GM19467 (cell line): ENCODE measurements around the gene PGF.
"Not testable (repeated sequence)": the region's sequence is repeated elsewhere in the genome, so short reads cannot be mapped to it uniquely, and the experiment has no call there.

Source experiments
- ATAC-seq: cut with Tn5 transposase; IDR thresholded peaks from one replicate; pipeline ENCODE4 v1.9.1; 2021; ENCODE audit warnings: mild to moderate bottlenecking, moderate library complexity; ENCODE audit not compliant: unreplicated experiment

The PGF gene

DNA sequence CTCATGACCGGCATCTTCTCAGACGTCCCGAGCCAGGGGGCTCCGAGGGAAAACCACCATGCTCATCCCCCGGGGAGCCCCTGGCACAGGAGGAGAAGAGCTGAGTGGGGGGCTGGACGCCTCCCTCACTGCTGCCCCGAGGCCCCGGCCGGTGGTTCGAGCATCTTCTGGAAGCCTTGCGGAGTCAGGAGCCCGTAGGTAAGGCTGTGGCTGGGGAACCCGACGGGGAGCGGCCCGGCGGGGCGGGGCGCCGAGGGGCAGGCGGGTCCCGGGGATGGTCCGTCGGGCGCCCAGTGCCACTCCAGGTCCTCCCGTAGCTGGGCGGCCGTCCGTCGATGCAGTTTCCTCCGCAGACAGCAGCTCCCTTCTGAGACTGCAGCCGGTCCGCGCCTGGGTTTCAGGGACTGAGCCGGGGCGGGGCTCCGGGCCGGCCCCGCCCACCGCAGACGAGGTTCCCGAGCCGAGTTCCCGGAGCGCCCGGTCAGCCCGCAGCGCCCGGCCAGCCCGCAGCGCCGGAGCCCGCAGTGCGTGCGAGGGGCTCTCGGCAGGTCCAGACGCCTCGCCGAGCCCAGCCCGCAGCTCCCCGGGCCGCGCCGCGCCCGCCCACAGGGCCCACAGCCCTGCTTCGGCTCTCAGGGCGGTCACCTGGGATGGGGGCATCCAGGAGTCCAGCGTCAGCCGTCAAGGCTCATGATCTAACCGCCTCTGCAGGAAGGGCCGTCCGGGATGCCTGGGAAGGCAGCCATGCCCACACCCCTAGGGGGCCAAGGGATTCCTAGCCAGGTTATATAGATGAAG is at the start of gene PGF:
TSS of gene PGF (minus strand) at position 369 of the 798 bp plus-strand sequence. CDS start at position 14, 355 bp downstream.
- ATAC-seq: no peak

- ATAC-seq: no peak
Measured at GRCh38 chr14:75003250-75004027, 48.0 kb upstream of the PGF start.

- peak; percentile 96 for ATAC-seq
Measured at GRCh38 chr14:75002392-75003249, 47.2 kb upstream of the PGF start, which contains the start of gene EIF2B2. EIF2B2 (plus strand) TSS chr14:75002921; CDS start chr14:75002991, 70 bp downstream.

DNA sequence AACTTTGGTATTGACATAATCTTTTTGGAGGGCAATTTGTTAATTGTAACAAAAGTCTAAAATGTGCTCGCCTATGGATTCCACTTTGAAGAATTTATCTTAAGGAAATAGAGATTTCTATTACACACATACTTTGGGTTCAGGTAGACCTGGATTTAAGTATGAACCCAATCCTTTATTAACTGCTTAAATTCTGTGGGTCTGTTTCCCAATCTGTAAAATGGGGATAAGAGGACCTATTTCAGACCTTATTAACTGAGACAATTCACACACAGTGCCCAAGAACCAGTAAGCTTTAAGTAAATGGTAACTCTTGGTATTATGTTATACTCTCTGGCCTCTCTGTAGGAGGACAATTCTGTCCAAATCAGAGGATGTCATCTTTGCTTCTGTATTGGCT is 46.5 kb upstream of the PGF start:
- ATAC-seq: no peak

- ATAC-seq: no peak
Measured at GRCh38 chr14:75001261-75001660, 45.9 kb upstream of the PGF start.

- not testable (repeated sequence) for ATAC-seq
Measured at GRCh38 chr14:74995781-74996180, 40.4 kb upstream of the PGF start.

DNA sequence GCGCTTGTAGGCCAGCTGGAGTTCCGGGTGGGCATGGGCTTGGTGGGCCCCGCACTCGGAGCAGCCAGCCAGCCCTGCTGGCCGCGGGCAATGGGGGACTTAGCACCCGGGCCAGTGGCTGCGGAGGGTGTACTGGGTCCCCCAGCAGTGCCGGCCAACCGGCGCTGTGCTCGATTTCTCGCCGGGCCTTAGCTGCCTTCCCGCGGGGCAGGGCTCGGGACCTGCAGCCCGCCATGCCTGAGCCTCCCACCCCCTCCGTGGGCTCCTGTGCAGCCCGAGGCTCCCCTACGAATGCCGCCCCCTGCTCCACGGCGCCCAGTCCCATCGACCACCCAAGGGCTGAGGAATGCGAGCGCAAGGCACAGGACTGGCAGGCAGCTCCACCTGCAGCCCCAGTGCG is 38.8 kb upstream of the PGF start:
- ATAC-seq: not testable (repeated sequence)

DNA sequence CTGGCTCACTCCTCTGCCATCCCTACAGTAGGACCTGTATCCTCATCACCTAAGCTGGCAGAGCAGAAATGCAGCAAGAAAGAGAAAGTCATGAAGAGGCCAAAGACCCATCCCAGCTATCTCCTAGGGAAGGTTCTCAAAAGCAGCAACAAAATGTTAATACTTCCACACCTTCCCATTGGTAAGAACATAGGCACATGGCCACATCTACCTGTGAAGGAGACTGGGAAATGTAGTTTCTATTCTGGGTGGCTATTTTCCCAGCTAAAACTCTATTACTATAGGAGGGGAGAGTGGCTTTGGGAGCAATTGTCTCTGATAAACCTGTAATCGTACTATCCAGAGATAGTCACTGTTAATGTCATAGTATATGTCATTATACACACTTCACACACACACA is 33.6 kb upstream of the PGF start:
- ATAC-seq: no peak

DNA sequence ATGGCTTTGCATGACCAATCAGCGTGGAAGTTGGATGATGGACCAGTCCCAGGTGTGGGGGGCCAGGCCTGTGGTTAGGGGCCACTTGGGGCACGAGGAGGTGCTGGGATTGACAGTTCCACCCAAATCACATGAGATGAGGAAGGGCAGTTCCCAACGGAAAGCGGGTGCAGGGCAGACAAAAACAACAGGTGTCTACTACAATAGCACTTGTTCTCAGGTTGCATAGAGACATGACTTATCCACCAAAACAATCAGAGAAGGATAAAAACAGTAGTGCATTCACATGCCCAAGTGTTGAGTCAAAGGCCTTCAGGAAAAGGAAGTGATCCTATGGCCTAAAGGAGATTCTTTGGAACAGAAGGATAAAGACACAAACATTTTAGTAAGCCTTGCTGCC is 32.7 kb upstream of the PGF start:
- no peak for ATAC-seq

DNA sequence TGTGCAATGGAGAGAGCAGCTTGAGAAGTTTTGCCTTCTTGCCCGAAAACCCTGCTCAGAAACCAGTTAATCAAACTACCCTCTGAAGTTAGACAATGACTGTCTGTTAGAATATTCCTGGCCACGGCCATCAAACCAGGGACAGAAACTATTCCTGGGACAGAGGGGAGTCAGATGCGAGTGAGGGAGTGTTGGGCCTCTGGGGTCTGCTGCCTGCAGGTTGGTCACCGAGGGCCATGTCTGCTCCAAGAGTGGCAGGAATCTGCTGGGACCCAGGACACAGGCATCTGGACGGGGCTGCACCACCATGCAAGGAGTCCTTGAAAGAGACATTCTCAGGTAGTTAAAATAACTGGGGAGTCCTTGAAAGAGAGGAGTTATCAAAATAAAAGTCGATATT is 30.4 kb upstream of the PGF start:
- no peak for ATAC-seq

GRCh38 chr14:74985028-74985310 is 29.6 kb upstream of the PGF start:
- ATAC-seq: no peak

DNA sequence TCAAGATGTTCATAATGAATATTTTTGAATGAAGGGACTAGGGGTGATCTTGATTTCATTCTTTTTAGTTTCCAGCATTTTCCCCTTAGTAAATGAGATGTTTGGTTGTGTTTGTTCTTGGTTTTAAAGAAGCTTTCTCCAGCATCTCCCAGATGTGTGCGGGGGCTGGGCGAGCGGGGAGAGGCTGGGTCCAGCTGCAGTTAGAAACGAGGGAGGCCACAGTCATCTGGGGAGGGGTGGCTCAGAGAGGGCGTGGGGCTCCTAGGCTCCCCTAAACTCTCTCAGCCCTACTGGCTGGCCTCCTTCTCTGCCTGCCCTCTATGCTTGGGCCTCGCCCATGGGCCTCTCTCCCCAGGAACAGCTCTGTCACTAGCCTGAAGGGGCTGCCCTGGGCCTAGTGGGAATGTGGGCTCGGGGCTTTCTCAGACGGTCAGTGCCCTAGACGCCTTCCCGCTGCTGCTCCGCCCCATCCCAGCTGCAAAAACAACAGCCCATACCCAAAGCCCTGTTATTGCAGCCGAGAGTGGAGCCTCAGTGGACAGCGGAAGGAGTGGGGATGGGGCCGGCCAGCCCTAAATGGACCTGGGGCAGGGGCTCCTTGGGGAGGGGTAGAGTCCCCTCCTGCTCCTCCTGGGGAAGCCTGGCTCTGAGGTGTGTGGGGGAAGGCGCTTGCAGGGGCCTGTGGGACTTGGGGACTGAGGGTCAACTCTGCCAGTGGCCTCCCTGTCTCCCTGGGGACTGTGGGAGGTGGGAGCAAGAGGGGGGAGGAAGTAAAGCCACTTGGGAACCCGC is 29.0 kb upstream of the PGF start:
- no peak for ATAC-seq

DNA sequence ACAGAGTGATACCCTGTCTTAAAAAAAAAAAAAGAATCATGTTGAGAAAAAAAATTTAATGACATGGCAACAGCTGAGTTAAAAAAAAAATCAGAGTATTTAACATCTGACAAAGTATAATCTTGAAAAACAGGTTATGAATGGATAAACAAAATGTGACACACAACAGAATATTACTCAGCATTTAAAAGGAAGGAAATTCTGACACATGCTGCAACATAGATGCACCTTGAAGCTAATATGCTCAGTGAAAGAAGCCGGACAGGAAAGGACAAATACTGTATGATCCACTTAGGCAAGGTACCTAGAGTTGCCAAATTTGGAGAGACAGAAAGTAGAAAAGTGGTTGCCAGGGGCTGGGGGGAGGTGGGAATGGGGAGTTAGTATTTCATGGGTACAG is 27.9 kb upstream of the PGF start:
- ATAC-seq: no peak

DNA sequence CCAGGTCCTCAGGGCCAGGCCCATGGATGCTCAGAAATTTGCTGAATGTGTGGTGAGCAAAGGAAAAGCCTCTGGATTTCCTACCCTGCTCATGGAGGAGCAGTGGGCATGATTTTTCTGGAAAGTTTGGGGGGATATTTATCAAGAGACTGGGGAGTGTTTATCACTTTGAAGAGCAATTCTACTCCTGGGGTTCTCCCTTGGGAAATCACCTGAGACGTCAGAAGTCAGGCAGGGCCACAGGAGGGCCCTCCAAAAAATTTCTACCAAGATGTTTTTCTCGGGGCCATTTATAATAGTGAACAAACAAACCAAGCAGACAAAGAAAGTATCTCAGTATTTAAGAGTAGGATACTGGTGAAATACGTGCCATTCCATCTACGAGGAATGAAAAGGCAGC is 27.3 kb upstream of the PGF start:
- ATAC-seq: no peak

DNA sequence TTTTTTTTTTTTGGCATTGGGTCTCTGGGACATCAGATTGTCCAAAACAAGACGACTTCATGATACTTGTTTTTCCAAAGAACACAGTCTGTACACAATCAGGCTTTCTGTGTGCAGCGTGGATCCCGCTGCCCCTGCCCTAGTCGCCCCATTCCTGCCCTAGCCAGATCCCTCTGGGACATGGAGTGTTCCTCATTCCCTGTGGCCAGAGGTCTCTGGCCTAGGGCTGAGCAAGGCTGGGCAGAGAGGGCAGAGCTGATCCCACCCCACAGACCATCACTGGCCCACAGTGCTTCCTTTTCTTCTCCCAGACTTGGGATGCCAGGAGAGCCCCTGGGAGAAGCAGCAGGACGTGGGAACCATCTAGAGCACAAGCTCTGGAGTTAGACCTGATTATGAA is 26.4 kb upstream of the PGF start:
- no peak for ATAC-seq

DNA sequence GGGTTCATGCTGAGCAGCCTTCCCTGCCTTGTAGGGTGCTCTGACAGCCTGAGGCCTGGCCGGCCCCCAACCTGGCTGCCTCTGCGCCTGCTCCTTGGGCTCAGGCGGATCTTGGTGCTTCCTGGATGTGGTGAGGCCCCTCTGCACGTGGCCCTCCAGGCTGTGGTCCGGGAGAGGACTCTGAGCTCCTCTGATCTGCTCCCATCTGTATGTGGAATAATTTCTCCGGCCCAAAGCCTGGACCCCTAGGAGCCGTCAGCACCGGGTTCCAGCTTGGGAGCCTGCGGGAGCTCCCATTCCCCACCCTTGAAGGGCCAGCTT is 26.0 kb upstream of the PGF start:
- no peak for ATAC-seq

DNA sequence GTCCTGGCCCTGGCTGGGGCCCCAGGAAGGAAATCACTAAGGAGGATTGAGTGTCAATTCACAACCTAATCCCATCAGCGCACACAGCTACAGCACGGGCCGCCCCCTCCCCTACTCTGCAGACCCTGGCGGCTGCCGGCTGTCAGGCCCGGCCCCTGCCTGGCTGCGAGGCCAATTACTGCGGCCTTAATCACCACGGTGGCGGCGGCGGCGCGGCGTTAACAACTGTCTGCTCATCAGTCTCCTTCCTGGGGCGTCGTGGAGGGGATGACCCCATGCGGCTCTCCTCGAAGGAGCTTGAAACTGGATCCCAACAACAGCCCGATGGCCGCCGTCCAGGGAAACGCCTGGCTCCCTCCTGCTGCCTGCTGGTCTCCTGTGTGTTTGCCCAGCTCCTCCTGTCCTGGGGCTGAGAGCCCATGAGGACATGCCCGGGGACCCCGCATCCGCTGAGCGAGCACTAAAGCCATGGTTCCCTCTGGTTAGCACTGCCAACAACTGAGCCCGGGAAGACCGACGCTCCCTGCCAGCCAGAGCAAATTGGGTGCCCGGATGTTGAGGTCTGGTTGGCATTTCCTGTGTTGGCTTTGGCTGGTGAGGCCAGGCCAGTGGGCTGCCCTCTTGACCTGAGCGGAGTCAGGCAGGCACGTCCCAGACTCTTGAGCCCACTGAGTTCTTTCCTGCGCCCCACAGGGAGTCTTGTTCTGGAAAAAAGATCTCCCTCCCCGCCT is 25.5 kb upstream of the PGF start:
- ATAC-seq: no peak

GRCh38 chr14:74980398-74980730 is 25.0 kb upstream of the PGF start:
- ATAC-seq: no peak

DNA sequence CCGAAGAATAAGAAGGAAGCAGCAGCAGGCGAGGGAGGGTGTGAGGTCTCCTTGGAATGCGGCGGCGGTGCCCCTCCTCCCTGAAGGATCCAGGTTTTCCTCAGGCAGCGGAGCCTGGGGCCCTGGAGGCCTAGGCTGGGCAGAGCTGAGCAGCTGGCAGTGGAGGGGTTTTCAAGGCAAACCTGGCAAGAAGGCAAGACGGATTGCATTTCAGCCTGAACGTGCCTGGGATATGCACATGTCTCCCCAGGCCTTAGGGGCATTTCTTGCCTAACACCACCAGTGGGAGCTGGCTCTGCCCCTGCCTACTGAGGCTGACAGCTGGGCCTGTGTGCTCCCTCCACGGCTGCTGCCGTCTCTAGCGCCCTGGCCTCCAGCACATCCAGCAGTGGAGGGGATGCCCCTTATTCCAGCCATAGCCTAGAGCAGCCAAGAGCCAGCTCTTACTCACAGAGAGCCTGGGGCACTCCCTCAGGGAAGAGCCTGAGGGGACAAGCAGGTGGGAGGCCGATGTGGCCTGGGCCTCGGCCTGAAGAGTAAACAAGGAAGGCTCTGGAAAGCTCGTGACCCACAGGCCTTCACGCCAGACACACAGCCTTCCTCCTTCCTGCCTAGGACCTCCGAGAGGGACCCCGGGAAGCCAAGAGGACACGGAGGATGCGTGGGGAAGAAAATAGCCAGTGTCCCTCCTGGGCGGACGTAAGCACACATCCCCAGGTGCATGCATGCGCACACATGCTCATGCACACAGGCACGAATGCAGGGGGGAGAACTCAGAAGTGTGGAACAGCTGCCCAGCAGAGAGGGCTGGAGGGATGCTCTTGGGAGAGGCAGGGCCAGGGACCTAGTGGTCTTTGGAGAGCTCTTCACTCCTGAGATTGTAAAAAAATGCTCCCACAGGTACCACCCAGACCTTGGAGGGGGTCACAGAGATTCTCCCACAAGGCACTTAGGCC is 24.3 kb upstream of the PGF start:
- ATAC-seq: no peak
